Mesendoderm (in vitro differentiated cells): ENCODE data around the gene IRAK3.
"Not testable (repeated sequence)": the region's sequence is repeated elsewhere in the genome, so short reads cannot be mapped to it uniquely, and the experiment has no call there.

Experiments
- DNase-seq: peaks from one replicate; pipeline ENCODE4 v3.0.0; 2013
- H2AK5ac ChIP-seq: 2 replicates; pipeline ENCODE4 v1.6.1; 2013; ENCODE audit warnings: low read length, inconsistent platforms
- H2BK120ac ChIP-seq: 2 replicates; pipeline ENCODE4 v1.6.1; 2013; ENCODE audit warnings: low read depth, mild to moderate bottlenecking, low read length, moderate library complexity, mixed read lengths
- H2BK15ac ChIP-seq: replicated peaks from 2 replicates; pipeline ENCODE4 v1.6.1; 2013; ENCODE audit warnings: low read depth, mild to moderate bottlenecking, moderate library complexity
- H2BK5ac ChIP-seq: 2 replicates; pipeline ENCODE4 v1.6.1; 2013; ENCODE audit warnings: low read length, inconsistent platforms
- H3K18ac ChIP-seq: 2 replicates; pipeline ENCODE4 v1.6.1; 2013; ENCODE audit warnings: mild to moderate bottlenecking, low read length, mixed read lengths
- H3K23ac ChIP-seq: one replicate; pipeline ENCODE4 v1.6.1; 2013; ENCODE audit warnings: low read length
- H3K27ac ChIP-seq: 2 replicates; pipeline ENCODE4 v1.5.1; 2013; ENCODE audit warnings: low read depth, mild to moderate bottlenecking, inconsistent platforms, low read length, moderate library complexity
- H3K27me3 ChIP-seq: 2 replicates; pipeline ENCODE4 v1.6.1; 2013; ENCODE audit warnings: low read length, control low read depth, mild to moderate bottlenecking, inconsistent platforms; ENCODE audit not compliant: insufficient read depth, poor library complexity
- H3K36me3 ChIP-seq: 2 replicates; pipeline ENCODE4 v1.6.1; 2013; ENCODE audit warnings: low read length, inconsistent platforms; ENCODE audit not compliant: control insufficient read depth, insufficient read depth
- H3K4ac ChIP-seq: one replicate; pipeline ENCODE4 v1.6.1; 2013; ENCODE audit warnings: low read depth, mild to moderate bottlenecking, low read length, moderate library complexity
- H3K4me1 ChIP-seq: 2 replicates; pipeline ENCODE4 v1.6.1; 2013; ENCODE audit warnings: low read depth, low read length, inconsistent platforms; ENCODE audit not compliant: control insufficient read depth
- H3K4me2 ChIP-seq: 2 replicates; pipeline ENCODE4 v1.6.1; 2013; ENCODE audit warnings: low read length
- H3K4me3 ChIP-seq: 2 replicates; pipeline ENCODE4 v1.5.1; 2013; ENCODE audit warnings: mild to moderate bottlenecking, low read length
- H3K56ac ChIP-seq: one replicate; pipeline ENCODE4 v1.6.1; 2013; ENCODE audit warnings: low read length
- H3K79me1 ChIP-seq: 2 replicates; pipeline ENCODE4 v1.6.1; 2013; ENCODE audit warnings: low read length, inconsistent platforms
- H3K79me2 ChIP-seq: 2 replicates; pipeline ENCODE4 v1.6.1; 2013; ENCODE audit warnings: mild to moderate bottlenecking, low read length; ENCODE audit not compliant: control insufficient read depth, insufficient read depth
- H3K9ac ChIP-seq: 2 replicates; pipeline ENCODE4 v1.6.1; 2013; ENCODE audit warnings: low read length, inconsistent platforms
- H4K5ac ChIP-seq: one replicate; pipeline ENCODE4 v1.6.1; 2013; ENCODE audit warnings: low read length
- H4K8ac ChIP-seq: one replicate; pipeline ENCODE4 v1.6.1; 2013; ENCODE audit warnings: low read depth, mild to moderate bottlenecking, control low read depth, low read length, moderate library complexity
- WGBS: extraction: QIAGEN DNeasy Blood & Tissue Kit; methylation state at CpG from one replicate; pipeline ENCODE4 v1.1.7; 2013; ENCODE audit warnings: low lambda C conversion rate, missing lambda C conversion rate; ENCODE audit not compliant: insufficient coverage; ENCODE audit errors: extremely low coverage; 5-methylcytosine and 5-hydroxymethylcytosine counted together

Gene IRAK3

GRCh38 chr12:66234037-66234693 is 45.2 kb downstream of the IRAK3 start:
- H3K27ac ChIP-seq, H3K79me1 ChIP-seq, H3K4me2 ChIP-seq, H3K18ac ChIP-seq, H2AK5ac ChIP-seq, H3K36me3 ChIP-seq, H3K4me3 ChIP-seq, H3K23ac ChIP-seq, H4K5ac ChIP-seq, H3K9ac ChIP-seq, H3K56ac ChIP-seq, H2BK120ac ChIP-seq, H3K4ac ChIP-seq, H4K8ac ChIP-seq, H3K79me2 ChIP-seq, H3K27me3 ChIP-seq, H2BK15ac ChIP-seq, H2BK5ac ChIP-seq: not testable (repeated sequence)
- WGBS: no CpG with 5 or more reads among the region's 13 CpGs
- DNase-seq: peak; percentile 80
- peaks cover 13% of the 10 kb centered on the region for H3K4me1 ChIP-seq

GRCh38 chr12:66234773-66235625 is 46.0 kb downstream of the IRAK3 start:
- H4K8ac ChIP-seq, H3K4me2 ChIP-seq, H2AK5ac ChIP-seq, H3K4ac ChIP-seq, H4K5ac ChIP-seq, H3K79me2 ChIP-seq, H3K79me1 ChIP-seq, H2BK15ac ChIP-seq, H2BK5ac ChIP-seq, H3K27me3 ChIP-seq, H3K36me3 ChIP-seq, H3K23ac ChIP-seq, H2BK120ac ChIP-seq: not testable (repeated sequence)
- Histone ChIP-seq H3K18ac (peak overlapping the region; percentile 53), H3K27ac (peak overlapping the region; percentile 58), H3K4me1 (peaks cover 16% of the 10 kb centered on the region), H3K9ac (peak overlapping the region; percentile 54), H3K4me3 (peak overlapping the region; percentile 16), H3K56ac (peak overlapping the region; percentile 67)
- no CpG with 5 or more reads among the region's 72 CpGs for WGBS
- peak; percentile 84 for DNase-seq

GRCh38 chr12:66235626-66236281 is 46.7 kb downstream of the IRAK3 start:
- H3K79me1 ChIP-seq: no peaks in the 10 kb centered on the region
- no CpG with 5 or more reads among the region's 5 CpGs for WGBS

GRCh38 chr12:66236282-66236675 is 47.3 kb downstream of the IRAK3 start:
- H3K18ac ChIP-seq, H3K23ac ChIP-seq, H4K5ac ChIP-seq, H3K4me2 ChIP-seq, H3K36me3 ChIP-seq, H3K79me2 ChIP-seq, H3K56ac ChIP-seq, H3K4me3 ChIP-seq, H2BK15ac ChIP-seq, H3K79me1 ChIP-seq, H4K8ac ChIP-seq, H2BK5ac ChIP-seq, H2AK5ac ChIP-seq, H3K4ac ChIP-seq, H3K27ac ChIP-seq, H3K9ac ChIP-seq, H3K27me3 ChIP-seq, H2BK120ac ChIP-seq, DNase-seq: not testable (repeated sequence)
- H3K4me1 ChIP-seq: peaks cover 20% of the 10 kb centered on the region
- no CpG with 5 or more reads among the region's 4 CpGs for WGBS

More at GRCh38 chr12:66235626-66236281, 46.7 kb downstream of the IRAK3 start:
- Histone ChIP-seq H3K27me3 (no peaks in the 10 kb centered on the region), H3K27ac (no peak overlapping the region), H3K9ac (peak overlapping the region; percentile 54), H2AK5ac (no peak overlapping the region), H2BK15ac (no peak overlapping the region), H2BK5ac (no peak overlapping the region), H3K23ac (no peak overlapping the region), H4K8ac (no peak overlapping the region), H3K36me3 (no peaks in the 10 kb centered on the region), H3K4me1 (peaks cover 20% of the 10 kb centered on the region), H3K4me2 (no peak overlapping the region), H3K18ac (peak overlapping the region; percentile 53), H3K56ac (peak overlapping the region; percentile 67), H3K4me3 (peak overlapping the region; percentile 16), H3K79me2 (no peaks in the 10 kb centered on the region), H4K5ac (no peak overlapping the region), H2BK120ac (no peak overlapping the region), H3K4ac (no peak overlapping the region)
- DNase-seq: no peak

- no CpG with 5 or more reads among the region's 2 CpGs for WGBS
- Histone ChIP-seq H3K4me1 (peaks cover 20% of the 10 kb centered on the region), H3K18ac (peak overlapping the region; percentile 3), H3K79me2 (no peaks in the 10 kb centered on the region), H3K27ac (no peak overlapping the region), H4K8ac (no peak overlapping the region), H3K79me1 (no peaks in the 10 kb centered on the region), H3K27me3 (no peaks in the 10 kb centered on the region), H2AK5ac (no peak overlapping the region), H2BK5ac (no peak overlapping the region), H3K36me3 (no peaks in the 10 kb centered on the region), H3K56ac (no peak overlapping the region), H3K9ac (no peak overlapping the region), H2BK120ac (no peak overlapping the region), H2BK15ac (no peak overlapping the region), H3K23ac (no peak overlapping the region), H4K5ac (no peak overlapping the region), H3K4ac (peak overlapping the region; percentile 18), H3K4me2 (no peak overlapping the region), H3K4me3 (no peak overlapping the region)
- DNase-seq: no peak
Measured at GRCh38 chr12:66236969-66237368, 48.0 kb downstream of the IRAK3 start.
